ENCODE results near the gene RMND1. TPM values are rescaled to one million over a fixed set of nuclear protein-coding genes. Genes with fewer than 3 reads are reported as not detected.

Gene RMND1
- polyA plus RNA-seq, 2 of the 4 experiments (the other 2 are of a cell fraction): 11.7 to 13.1 TPM

GRCh38 chr6:151400473-151400872 is 51.5 kb downstream of the RMND1 start:
- Histone ChIP-seq H3K27ac (no peak overlapping the region), H3K4me2 (no peak overlapping the region), H3K4me3 (no peak overlapping the region), H3K9me3 (no peaks in the 10 kb centered on the region), H3K4me1 (peaks cover 13% of the 10 kb centered on the region)
- no peak for DNase-seq (ENCODE audit: low read depth in 1 of 2, low spot score in 1 of 2)
- WGBS (ENCODE audit: missing lambda C conversion rate): 64% methylated on average over 5 of the region's 6 CpGs
- no peak for TF ChIP-seq TFCP2L1 (CRISPR knock-in tag; IDR thresholded peaks at IDR 0.05)
- TF ChIP-seq PBX3 (IDR thresholded peaks at IDR 0.05): no peak
- TF ChIP-seq GATA3 (IDR thresholded peaks at IDR 0.05; ENCODE audit: borderline replicate concordance): no peak
- TF ChIP-seq FOSB (CRISPR knock-in tag; IDR thresholded peaks at IDR 0.05): no peak
- TF ChIP-seq ZC3H11A (IDR thresholded peaks at IDR 0.05): no peak
- no peak for TF ChIP-seq PHF8 (IDR thresholded peaks at IDR 0.05; ENCODE audit: borderline replicate concordance, low read depth)
- no peak for TF ChIP-seq RFX5 (IDR thresholded peaks at IDR 0.05)
- TF ChIP-seq E2F6 (IDR thresholded peaks at IDR 0.05; ENCODE audit: borderline replicate concordance, low read depth): no peak
- TF ChIP-seq ZSCAN20 (CRISPR knock-in tag; IDR thresholded peaks at IDR 0.05): no peak
- no peak for TF ChIP-seq ESRRA (IDR thresholded peaks at IDR 0.05; ENCODE audit: borderline replicate concordance, low read length)
- no peak for TF ChIP-seq RNF2 (IDR thresholded peaks at IDR 0.05; ENCODE audit: borderline replicate concordance, low read depth)
- TF ChIP-seq BHLHE40 (IDR thresholded peaks at IDR 0.05; ENCODE audit: low read depth, low read length): no peak
- TF ChIP-seq CBX8 (IDR thresholded peaks at IDR 0.05): no peak
- no peak for TF ChIP-seq MAX (IDR thresholded peaks at IDR 0.05)
- TF ChIP-seq BCL3 (IDR thresholded peaks at IDR 0.05): no peak
- TF ChIP-seq KDM5A (IDR thresholded peaks at IDR 0.05): no peak
- TF ChIP-seq POLR2A (IDR thresholded peaks at IDR 0.05; ENCODE audit: low read length): no peak
- TF ChIP-seq HMGXB4 (CRISPR knock-in tag; IDR thresholded peaks at IDR 0.05; ENCODE audit: borderline replicate concordance): no peak
- no peak for TF ChIP-seq HEYL (CRISPR knock-in tag; IDR thresholded peaks at IDR 0.05)
- no peak for TF ChIP-seq TP53 (CRISPR knock-in tag; IDR thresholded peaks at IDR 0.05)
- FAIRE-seq: no peak
- CTCF ChIA-PET: no interaction called here
- POLR2A ChIA-PET: no interaction called here
- no peak for ATAC-seq

GRCh38 chr6:151399679-151400078 is 52.2 kb downstream of the RMND1 start:
- no peak overlapping the region for H3K4me2 ChIP-seq
- no peak for TF ChIP-seq JUNB (IDR thresholded peaks at IDR 0.05)
- TF ChIP-seq HEYL (CRISPR knock-in tag; IDR thresholded peaks at IDR 0.05): no peak
- TF ChIP-seq ZC3H11A (IDR thresholded peaks at IDR 0.05): no peak
- TF ChIP-seq RFX5 (IDR thresholded peaks at IDR 0.05): no peak
- no peak for TF ChIP-seq HOXA7 (CRISPR knock-in tag; IDR thresholded peaks at IDR 0.05)
- TF ChIP-seq HOXB5 (CRISPR knock-in tag; IDR thresholded peaks at IDR 0.05): no peak
- no peak for TF ChIP-seq HOXB13 (CRISPR knock-in tag; IDR thresholded peaks at IDR 0.05; ENCODE audit: low read depth)
- TF ChIP-seq NPAS2 (CRISPR knock-in tag; IDR thresholded peaks at IDR 0.05; ENCODE audit: borderline replicate concordance): no peak
- TF ChIP-seq REST (IDR thresholded peaks at IDR 0.05): no peak
- no peak for TF ChIP-seq PHF8 (IDR thresholded peaks at IDR 0.05; ENCODE audit: borderline replicate concordance, low read depth)
- TF ChIP-seq CBX8 (IDR thresholded peaks at IDR 0.05): no peak
- TF ChIP-seq HES2 (IDR thresholded peaks at IDR 0.05): no peak
- TF ChIP-seq BHLHE40 (IDR thresholded peaks at IDR 0.05; ENCODE audit: low read depth, low read length): no peak
- no peak for TF ChIP-seq NR3C1 (IDR thresholded peaks at IDR 0.05)
- no peak for TF ChIP-seq JUN (IDR thresholded peaks at IDR 0.05)
- no peak for TF ChIP-seq FOXS1 (CRISPR knock-in tag; IDR thresholded peaks at IDR 0.05)
- no peak for TF ChIP-seq KDM5A (IDR thresholded peaks at IDR 0.05)
- no peak for TF ChIP-seq RARB (CRISPR knock-in tag; IDR thresholded peaks at IDR 0.05)
- no peak for TF ChIP-seq EHF (CRISPR knock-in tag; IDR thresholded peaks at IDR 0.05)

More at GRCh38 chr6:151399679-151400078, 52.2 kb downstream of the RMND1 start:
- Histone ChIP-seq H3K27ac (no peak overlapping the region), H3K9me3 (no peaks in the 10 kb centered on the region), H3K4me1 (peaks cover 13% of the 10 kb centered on the region), H3K4me3 (no peak overlapping the region)
- no peak for ATAC-seq
- no peak for DNase-seq (ENCODE audit: low read depth in 1 of 2, low spot score in 1 of 2)
- POLR2A ChIA-PET: no interaction called here
- CTCF ChIA-PET: no interaction called here
- FAIRE-seq: no peak
- 83% methylated on average over 3 of the region's 3 CpGs for WGBS (ENCODE audit: missing lambda C conversion rate)
